Natural killer cell (primary cell): Measurements from ENCODE around the gene NLRP14. TPM values are rescaled to one million over a fixed set of nuclear protein-coding genes. Genes with fewer than 3 reads are reported as not detected.

Experiments
- ATAC-seq, 3 donors: fragments of 150-1000 bp in 2 of 3; fragments of 200-7000 bp in 1 of 3; cut with Tn5 transposase; 1 replicate in 1 of 3; 2 replicates in 2 of 3; pipeline ENCODE4 v1.10.0; 2021; ENCODE audit warnings: mild to moderate bottlenecking in 2 of 3, moderate library complexity in 2 of 3
- DNase-seq, 2 donors: peaks; one replicate each; pipeline versions ENCODE4 v3.0.0 to v3.0.0-alpha.2; 2013 to 2021; ENCODE audit warnings: mixed read lengths in 1 of 2
- H3K27ac ChIP-seq: one replicate; pipeline ENCODE4 v1.5.1; 2013; ENCODE audit warnings: mild to moderate bottlenecking, low read length
- H3K27me3 ChIP-seq: one replicate; pipeline ENCODE4 v1.6.1; 2013; ENCODE audit warnings: low read length; ENCODE audit not compliant: control insufficient read depth, insufficient read depth
- H3K36me3 ChIP-seq: one replicate; pipeline ENCODE4 v1.6.1; 2013; ENCODE audit warnings: low read length; ENCODE audit not compliant: control insufficient read depth, insufficient read depth
- H3K4me1 ChIP-seq: one replicate; pipeline ENCODE4 v1.6.1; 2013; ENCODE audit warnings: low read length; ENCODE audit not compliant: control insufficient read depth, insufficient read depth
- H3K4me3 ChIP-seq: one replicate; pipeline ENCODE4 v1.5.1; 2013; ENCODE audit warnings: low read length
- H3K9me3 ChIP-seq: one replicate; pipeline ENCODE4 v1.6.1; 2013; ENCODE audit warnings: low read length; ENCODE audit not compliant: control insufficient read depth, insufficient read depth
- H3K27ac Mint-ChIP-seq, 2 donors: one replicate each; pipeline ENCODE4 v1.8.0; 2022; ENCODE audit warnings: mild to moderate bottlenecking in 2 of 2, mixed read lengths in 2 of 2, moderate library complexity in 1 of 2
- H3K27me3 Mint-ChIP-seq, 2 donors: one replicate each; pipeline ENCODE4 v1.8.0; 2022; ENCODE audit warnings: low read depth in 2 of 2, mixed read lengths in 2 of 2
- H3K36me3 Mint-ChIP-seq: one replicate; pipeline ENCODE4 v1.8.0; 2022; ENCODE audit warnings: mixed read lengths
- H3K4me1 Mint-ChIP-seq, 2 donors: one replicate each; pipeline ENCODE4 v1.8.0; 2022; ENCODE audit warnings: mixed read lengths in 2 of 2
- H3K4me3 Mint-ChIP-seq: one replicate; pipeline ENCODE4 v1.8.0; 2022; ENCODE audit warnings: mild to moderate bottlenecking, moderate library complexity, mixed read lengths
- H3K9me3 Mint-ChIP-seq, 2 donors: one replicate each; pipeline ENCODE4 v1.8.0; 2022; ENCODE audit warnings: mixed read lengths in 2 of 2
- WGBS: methylation state at CpG from one replicate; pipeline ENCODE4 v1.1.7; 2013; ENCODE audit warnings: missing lambda C conversion rate; ENCODE audit not compliant: insufficient coverage; 5-methylcytosine and 5-hydroxymethylcytosine counted together
- intact Hi-C: fragments of 100-400 bp; cut with micrococcal nuclease; formaldehyde crosslinking; loops from one replicate; pipeline ENCODE4 v1.14.2; 2022
- total RNA-seq, 4 donors: library from RNA; stranded (reverse); fragments of 120-200 nt in 1 of 4; gene quantifications; one replicate each; pipeline versions ENCODE4 v1.2.3 to v1.2.4, GENCODE V29; 2013 to 2022
- TF ChIP-seq, protein P1 (sequence below): fragments of 200-600 bp; IDR thresholded peaks from one replicate; pipeline ENCODE4 v1.8.0; 2022; ENCODE audit warnings: antibody characterized with exemption

NLRP14 gene
- total RNA-seq, 3 donors from 2014 or later (not counting 1 experiment from before 2014, with no cell fraction given): not detected

DNA sequence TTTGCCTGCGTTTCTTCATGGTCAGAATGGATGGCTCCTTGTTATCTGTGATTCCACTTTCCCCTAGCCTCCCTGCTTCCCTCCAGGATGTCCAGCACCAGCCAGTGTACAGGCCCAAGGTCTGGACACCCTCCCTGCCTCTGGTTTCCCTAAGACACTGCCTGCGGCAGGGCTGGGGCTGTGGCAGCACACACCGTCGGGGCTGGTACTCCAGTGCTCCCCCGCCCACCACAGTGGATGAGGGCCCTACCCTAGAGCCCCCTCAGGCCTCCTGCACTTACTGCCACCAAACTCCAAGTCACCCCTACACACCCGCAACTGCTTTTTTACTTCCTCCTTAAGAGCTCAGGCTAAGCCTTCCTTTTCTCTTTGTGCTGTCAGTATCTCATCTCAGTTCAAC lies 29.1 kb upstream of the NLRP14 start:
- Histone ChIP-seq H3K27me3 (no peaks in the 10 kb centered on the region), H3K36me3 (no peaks in the 10 kb centered on the region), H3K4me1 (no peaks in the 10 kb centered on the region), H3K4me3 (no peak overlapping the region), H3K9me3 (no peaks in the 10 kb centered on the region), H3K27ac (no peak overlapping the region)
- H3K9me3 Mint-ChIP-seq: no peaks in the 10 kb centered on the region
- H3K36me3 Mint-ChIP-seq: no peaks in the 10 kb centered on the region
- H3K27me3 Mint-ChIP-seq: peaks cover 0 to 4% of the 10 kb centered on the region in 2 donors
- H3K4me3 Mint-ChIP-seq: no peak overlapping the region
- TF ChIP-seq, protein P1, sequence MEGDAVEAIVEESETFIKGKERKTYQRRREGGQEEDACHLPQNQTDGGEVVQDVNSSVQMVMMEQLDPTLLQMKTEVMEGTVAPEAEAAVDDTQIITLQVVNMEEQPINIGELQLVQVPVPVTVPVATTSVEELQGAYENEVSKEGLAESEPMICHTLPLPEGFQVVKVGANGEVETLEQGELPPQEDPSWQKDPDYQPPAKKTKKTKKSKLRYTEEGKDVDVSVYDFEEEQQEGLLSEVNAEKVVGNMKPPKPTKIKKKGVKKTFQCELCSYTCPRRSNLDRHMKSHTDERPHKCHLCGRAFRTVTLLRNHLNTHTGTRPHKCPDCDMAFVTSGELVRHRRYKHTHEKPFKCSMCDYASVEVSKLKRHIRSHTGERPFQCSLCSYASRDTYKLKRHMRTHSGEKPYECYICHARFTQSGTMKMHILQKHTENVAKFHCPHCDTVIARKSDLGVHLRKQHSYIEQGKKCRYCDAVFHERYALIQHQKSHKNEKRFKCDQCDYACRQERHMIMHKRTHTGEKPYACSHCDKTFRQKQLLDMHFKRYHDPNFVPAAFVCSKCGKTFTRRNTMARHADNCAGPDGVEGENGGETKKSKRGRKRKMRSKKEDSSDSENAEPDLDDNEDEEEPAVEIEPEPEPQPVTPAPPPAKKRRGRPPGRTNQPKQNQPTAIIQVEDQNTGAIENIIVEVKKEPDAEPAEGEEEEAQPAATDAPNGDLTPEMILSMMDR: no peak
- intact Hi-C loops: no loop called here
- 82% methylated on average over 6 of the region's 6 CpGs for WGBS
- DNase-seq: no peak
- H3K4me1 Mint-ChIP-seq: no peaks in the 10 kb centered on the region
- ATAC-seq: no peak
- H3K27ac Mint-ChIP-seq: no peak overlapping the region

DNA sequence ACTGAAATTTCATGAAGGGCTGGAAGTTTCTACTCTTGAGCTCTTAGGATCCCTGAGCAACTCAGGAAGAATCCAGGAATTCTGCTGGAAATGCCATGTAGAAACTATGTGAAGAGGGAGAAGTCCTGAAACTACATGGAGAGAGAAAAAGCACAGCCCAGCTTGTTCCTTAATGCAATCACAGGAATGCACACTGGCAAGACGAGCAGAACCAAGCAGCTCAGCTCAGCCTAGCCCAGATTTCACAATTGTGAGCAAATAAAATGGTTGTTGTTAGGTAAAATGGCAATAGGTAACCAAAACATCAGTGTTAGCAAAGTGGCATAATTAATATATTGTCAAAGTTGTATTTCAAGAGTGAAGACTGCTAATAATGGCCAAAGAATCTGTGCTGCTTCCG lies 28.3 kb upstream of the NLRP14 start:
- Histone ChIP-seq H3K36me3 (no peaks in the 10 kb centered on the region), H3K4me3 (no peak overlapping the region), H3K27me3 (no peaks in the 10 kb centered on the region), H3K9me3 (no peaks in the 10 kb centered on the region), H3K4me1 (no peaks in the 10 kb centered on the region), H3K27ac (no peak overlapping the region)
- intact Hi-C loops: no loop called here
- DNase-seq (no peak), ATAC-seq (no peak)
- Mint-ChIP-seq H3K4me1 (no peaks in the 10 kb centered on the region), H3K9me3 (no peaks in the 10 kb centered on the region), H3K4me3 (no peak overlapping the region), H3K36me3 (no peaks in the 10 kb centered on the region), H3K27ac (no peak overlapping the region), H3K27me3 (peaks cover 0 to 4% of the 10 kb centered on the region in 2 donors)
- TF ChIP-seq, protein P1: no peak
- 76% methylated on average over 1 of the region's 2 CpGs for WGBS

DNA sequence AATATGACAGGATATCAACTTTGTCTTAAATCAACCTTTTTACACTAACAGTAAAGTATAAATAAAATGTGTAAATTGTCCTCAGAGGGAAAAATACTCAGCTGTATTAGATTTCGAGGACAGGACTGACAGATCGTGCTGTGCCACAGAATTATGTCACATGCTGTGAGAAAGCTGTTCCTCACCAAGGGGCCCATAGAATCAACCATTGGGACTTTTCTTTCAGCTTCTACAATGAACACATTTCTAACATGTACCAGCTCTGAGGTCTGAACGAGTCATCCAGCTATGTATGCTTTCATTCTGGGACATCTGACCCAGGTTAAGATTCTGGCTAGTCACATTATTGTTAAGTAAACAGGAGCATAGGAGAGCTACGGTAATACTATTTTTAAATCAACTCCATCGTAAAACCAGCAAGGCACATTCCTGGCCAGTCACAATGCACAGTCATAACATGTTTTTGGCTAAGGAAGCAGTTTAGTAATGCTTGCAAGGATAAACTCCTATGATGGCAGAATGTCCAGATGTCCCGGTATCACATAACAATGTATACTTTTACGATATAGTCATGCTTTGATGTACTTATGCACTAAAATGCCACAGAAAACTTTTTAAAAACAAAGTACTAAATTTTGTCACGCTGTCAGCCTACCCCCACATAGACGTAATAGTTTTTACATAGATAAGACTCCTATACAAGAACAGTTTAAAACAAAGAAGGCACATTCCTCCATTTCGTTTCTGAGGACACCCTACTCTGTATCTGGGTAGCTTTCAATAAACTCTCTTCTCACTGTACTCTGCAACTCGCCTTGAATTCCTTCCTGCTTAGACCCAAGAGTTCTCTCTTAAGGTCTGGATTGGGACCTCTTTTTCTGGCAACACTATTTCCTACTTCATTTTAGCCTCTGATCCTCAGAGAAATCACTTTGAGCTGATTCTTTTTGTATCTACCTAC lies 27.5 kb upstream of the NLRP14 start:
- ATAC-seq (no peak), DNase-seq (no peak)
- H3K36me3 ChIP-seq: no peaks in the 10 kb centered on the region
- no peaks in the 10 kb centered on the region for H3K4me1 ChIP-seq
- H3K4me3 ChIP-seq: no peak overlapping the region
- WGBS: 81% methylated on average over 10 of the region's 11 CpGs
- Mint-ChIP-seq H3K9me3 (no peaks in the 10 kb centered on the region), H3K36me3 (no peaks in the 10 kb centered on the region), H3K27ac (no peak overlapping the region), H3K4me1 (no peaks in the 10 kb centered on the region), H3K4me3 (no peak overlapping the region), H3K27me3 (peaks cover 0 to 4% of the 10 kb centered on the region in 2 donors)
- H3K9me3 ChIP-seq: no peaks in the 10 kb centered on the region
- no peak overlapping the region for H3K27ac ChIP-seq
- intact Hi-C loops: no loop called here
- TF ChIP-seq, protein P1: no peak
- no peaks in the 10 kb centered on the region for H3K27me3 ChIP-seq
